GM21367 (cell line): ENCODE results near the gene CEP112.

ENCODE experiments used
- ATAC-seq: cut with Tn5 transposase; IDR thresholded peaks from one replicate; pipeline ENCODE4 v1.9.1; 2021; ENCODE audit not compliant: unreplicated experiment

Gene CEP112

GRCh38 chr17:65664266-65664665 is 527.7 kb downstream of the CEP112 start:
- no peak for ATAC-seq

- ATAC-seq = no peak
These were observed 529.7 kb downstream of the CEP112 start for GRCh38 chr17:65662196-65662595.

- no peak for ATAC-seq
These were observed 531.0 kb downstream of the CEP112 start for GRCh38 chr17:65660947-65661346.

- ATAC-seq = no peak
These were observed 531.9 kb downstream of the CEP112 start for GRCh38 chr17:65660078-65660477.

- ATAC-seq = no peak
These were observed 532.4 kb downstream of the CEP112 start for GRCh38 chr17:65659512-65659911.

GRCh38 chr17:65657251-65657828 is 534.6 kb downstream of the CEP112 start:
- ATAC-seq = no peak

- no peak for ATAC-seq
These were observed 535.3 kb downstream of the CEP112 start for GRCh38 chr17:65656390-65657250.

GRCh38 chr17:65655706-65656105 is 536.2 kb downstream of the CEP112 start:
- ATAC-seq = no peak

GRCh38 chr17:65644545-65644944 is 547.4 kb downstream of the CEP112 start:
- no peak for ATAC-seq

- no peak for ATAC-seq
These were observed 553.5 kb downstream of the CEP112 start for GRCh38 chr17:65638221-65638975.

GRCh38 chr17:65637786-65638185 is 554.1 kb downstream of the CEP112 start:
- no peak for ATAC-seq

GRCh38 chr17:65634533-65634932 is 557.4 kb downstream of the CEP112 start:
- no peak for ATAC-seq

GRCh38 chr17:65633988-65634387 is 557.9 kb downstream of the CEP112 start:
- ATAC-seq = no peak

GRCh38 chr17:65633146-65633881 is 558.6 kb downstream of the CEP112 start:
- ATAC-seq = no peak

- no peak for ATAC-seq
These were observed 561.4 kb downstream of the CEP112 start for GRCh38 chr17:65630502-65630901.

- no peak for ATAC-seq
These were observed 562.7 kb downstream of the CEP112 start for GRCh38 chr17:65629234-65629690.

GRCh38 chr17:65628644-65629036 is 563.3 kb downstream of the CEP112 start:
- no peak for ATAC-seq

- no peak for ATAC-seq
These were observed 563.9 kb downstream of the CEP112 start for GRCh38 chr17:65627891-65628643.

GRCh38 chr17:65627108-65627507 is 564.8 kb downstream of the CEP112 start:
- no peak for ATAC-seq

GRCh38 chr17:65626451-65626850 is 565.5 kb downstream of the CEP112 start:
- no peak for ATAC-seq
